ENCODE results near the gene QPCT.

The QPCT gene

DNA sequence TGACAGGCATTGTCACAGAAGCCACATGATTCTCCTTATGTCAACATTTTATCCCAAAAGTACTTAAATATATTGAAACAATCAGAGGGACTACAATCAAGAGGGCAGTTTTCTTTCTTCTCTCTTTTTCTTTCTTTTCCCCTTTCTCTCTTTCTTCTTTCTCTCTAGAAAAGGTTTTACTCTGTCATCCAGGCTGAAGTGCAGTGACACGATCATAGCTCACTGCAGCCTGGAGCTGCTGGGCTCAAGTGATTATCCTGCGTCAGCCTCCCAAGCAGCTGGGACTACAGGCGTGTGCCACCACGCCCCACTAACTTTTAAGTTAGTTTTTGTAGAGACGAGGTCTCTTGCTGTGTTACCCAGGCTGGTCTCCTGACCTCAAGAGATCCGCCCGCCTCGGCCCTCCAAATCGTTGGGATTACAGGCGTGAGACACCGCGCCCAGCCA, 18.8 kb upstream of the QPCT start:
- DNase-seq: no peak

DNA sequence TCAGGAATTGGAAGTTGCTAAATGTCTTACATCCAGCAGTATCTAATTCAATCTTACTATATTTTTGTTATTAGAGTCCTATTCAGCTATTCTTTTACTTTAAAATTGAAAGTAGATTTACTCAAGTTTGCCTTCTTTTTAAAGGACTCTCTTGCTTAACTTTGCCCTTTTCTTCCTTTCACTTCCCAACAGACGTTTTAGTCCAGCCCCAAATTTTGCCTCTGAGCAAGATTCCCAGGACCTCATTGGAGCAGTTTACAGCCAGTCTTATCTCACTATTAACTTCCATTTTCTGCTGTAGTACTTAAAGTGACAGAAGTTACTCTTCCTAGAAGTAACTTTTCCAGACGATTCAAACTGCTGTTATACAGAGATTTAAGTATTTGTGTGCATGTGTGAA, 18.1 kb upstream of the QPCT start:
- DNase-seq: no peak

DNA sequence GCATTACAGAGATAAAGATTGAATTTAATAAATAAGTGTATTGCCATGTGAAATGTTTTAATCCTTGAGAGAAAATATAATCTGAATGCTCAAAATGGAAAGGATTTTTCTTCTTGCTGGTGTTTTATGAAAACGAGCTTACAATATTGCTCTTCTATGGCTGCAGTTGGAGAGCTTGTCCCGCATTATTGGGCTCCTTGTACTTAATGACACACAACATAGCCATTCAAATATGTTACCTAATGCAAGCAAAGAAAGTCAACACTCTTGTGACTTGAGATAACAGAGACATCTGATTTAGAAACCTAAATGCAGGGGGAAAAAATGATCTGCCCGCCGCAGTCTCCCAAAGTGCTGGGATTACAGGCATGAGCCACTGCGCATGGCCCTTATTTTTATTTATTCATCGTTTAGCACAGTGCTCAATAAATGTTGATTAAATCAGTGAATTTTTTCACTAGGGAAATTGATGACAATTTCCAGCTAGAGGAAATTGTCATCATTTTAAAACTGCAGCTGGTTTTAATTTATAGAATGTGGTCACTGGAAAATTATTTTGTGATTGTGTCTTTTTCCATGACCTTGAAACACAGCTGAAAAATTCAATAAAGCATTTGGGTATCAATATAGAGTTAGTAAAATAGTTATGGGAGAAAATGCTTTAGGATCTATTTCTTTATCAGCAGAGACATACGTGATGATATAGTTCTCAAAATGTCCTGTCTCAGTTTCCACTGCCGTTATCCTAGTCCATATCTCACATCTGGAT, 17.4 kb upstream of the QPCT start:
- no peak for DNase-seq

DNA sequence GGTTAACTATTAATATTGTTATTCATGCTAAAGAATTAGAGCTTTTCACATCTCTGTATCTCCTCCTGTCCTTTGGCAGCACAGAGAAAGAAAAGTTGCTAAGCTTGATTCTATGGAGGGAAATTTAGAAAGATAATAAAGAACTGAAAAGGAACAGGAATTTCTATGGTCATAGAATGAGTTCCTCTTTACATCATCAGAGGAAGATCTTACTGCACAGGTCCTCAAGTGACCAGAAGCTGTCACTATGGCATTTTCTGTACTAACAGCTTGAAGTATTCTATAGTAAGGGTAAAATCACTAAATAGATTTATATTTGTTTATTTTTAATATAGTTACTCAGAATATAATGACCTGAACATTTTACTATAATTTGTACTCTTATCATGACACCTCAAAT, 13.7 kb upstream of the QPCT start:
- no peak for DNase-seq

DNA sequence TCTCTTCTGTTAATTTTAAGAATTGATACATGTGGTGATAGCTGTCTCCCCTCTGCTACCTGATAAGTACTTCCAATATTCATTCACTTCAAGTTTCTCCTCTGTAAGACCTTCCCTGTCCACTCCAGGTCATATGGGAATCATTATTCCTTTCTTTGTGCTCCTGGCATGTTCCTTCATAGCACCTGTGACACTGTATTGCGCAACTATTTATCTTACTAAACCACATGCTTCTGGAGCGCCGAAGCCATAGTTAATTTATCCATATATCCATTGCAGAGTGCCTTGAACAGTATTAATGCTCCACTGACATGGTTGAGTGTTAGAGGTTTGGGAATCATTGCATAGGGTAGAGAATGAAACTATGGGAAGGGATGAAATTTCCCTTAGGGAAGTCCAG, 11.9 kb upstream of the QPCT start:
- no peak for DNase-seq

DNA sequence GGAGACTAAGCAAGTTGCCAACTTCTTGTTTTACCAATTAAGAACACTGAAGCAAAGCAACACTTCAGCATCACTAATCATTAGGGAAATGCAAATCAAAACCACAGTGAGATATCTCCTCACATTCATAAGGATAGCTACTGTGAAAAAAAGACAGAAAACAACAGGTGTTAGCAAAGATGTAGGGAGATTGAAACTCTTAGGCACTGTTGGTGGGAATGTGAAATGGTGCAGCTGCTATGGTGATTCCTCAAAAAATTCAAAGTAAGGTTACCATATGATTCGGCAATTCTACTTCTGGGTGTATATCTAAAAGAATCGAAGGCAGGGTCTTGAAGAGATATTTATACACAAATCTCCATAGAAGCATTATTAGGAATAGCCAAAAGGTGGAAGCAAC, 11.2 kb upstream of the QPCT start:
- DNase-seq: no peak

DNA sequence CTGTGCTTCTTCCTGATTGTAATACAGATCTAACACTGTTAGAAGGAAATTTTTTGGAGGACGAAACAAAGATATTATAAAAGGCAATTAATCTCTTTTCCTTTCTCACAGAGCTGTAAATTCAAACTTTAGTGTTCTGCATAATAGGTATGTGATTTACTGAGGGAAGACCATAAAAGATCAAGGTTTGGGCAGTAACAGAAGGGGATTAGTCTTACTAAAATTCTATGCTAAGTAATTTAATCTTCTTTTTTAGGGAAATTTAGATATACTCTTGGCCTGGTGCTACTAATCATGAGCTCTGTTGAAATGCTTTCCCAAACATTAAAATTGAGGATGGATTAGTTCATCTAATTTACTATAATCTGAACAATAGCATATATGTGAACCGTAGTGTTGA, 8.8 kb upstream of the QPCT start:
- no peak for DNase-seq

DNA sequence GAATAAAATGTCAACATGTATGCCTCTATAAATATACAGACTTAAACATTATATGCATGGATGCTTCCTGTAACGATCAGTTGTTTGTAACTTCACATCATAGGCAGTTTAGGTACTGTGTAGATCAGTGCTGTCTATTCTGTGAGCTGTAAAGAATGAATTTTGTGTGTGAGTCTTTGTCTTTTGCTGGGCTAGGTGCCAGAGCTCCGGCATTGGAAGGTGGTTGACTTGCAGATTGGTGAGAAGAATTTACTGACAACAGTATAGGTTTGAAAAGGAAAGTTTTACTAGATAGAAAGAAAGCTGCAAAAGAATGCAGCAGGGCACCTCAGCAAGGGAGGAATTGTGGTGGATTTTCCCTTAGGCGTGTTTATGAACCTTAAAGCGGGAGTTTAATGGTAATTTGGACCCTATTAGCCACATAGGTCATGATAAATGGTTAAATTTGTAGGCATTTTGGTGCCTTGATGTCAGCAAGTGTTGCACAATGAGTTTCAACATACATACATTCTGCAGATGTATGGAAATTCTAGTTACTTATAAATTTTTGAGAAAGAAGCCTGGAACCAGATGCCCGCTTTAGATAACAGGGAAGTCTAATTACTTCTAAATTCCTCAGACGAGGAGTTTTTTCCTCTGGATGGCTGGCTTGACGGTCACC, 6.7 kb upstream of the QPCT start:
- DNase-seq: no peak

DNA sequence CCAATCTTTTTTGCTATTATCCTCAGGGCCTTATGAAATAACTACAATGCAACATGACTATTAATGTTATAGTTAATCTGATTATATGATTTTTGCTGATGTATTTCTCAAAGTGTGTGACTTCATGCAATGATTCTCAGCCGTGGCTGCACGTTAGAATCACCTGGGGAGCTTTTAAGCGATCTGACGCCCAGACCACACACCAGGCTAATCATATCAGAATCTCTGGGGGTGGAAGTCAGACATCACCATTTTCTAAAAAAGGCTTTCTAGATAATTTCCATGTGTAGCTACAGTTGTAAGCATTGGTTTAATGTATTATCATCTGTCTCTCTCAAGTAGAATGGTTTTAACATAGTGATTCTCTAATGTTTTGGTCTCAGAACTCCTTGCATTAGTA, 5.5 kb upstream of the QPCT start:
- DNase-seq: no peak

DNA sequence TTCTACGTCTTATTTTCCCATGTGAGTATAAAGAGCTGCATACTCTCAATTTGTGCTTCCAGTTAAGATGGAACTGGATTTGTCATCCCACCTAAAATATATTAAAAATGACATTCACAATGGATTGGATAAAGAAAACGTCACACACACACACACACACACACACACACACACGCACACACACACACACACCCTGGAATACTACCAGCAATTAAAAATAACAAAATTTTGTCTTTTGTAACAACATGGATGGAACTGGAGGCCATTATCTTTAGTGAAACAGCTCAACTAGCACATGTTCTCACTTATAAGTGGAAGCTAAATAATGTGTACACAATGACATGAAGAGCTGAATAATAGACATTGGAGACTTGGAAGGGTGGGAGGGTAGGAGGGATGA, 3.8 kb upstream of the QPCT start:
- DNase-seq: no peak

DNA sequence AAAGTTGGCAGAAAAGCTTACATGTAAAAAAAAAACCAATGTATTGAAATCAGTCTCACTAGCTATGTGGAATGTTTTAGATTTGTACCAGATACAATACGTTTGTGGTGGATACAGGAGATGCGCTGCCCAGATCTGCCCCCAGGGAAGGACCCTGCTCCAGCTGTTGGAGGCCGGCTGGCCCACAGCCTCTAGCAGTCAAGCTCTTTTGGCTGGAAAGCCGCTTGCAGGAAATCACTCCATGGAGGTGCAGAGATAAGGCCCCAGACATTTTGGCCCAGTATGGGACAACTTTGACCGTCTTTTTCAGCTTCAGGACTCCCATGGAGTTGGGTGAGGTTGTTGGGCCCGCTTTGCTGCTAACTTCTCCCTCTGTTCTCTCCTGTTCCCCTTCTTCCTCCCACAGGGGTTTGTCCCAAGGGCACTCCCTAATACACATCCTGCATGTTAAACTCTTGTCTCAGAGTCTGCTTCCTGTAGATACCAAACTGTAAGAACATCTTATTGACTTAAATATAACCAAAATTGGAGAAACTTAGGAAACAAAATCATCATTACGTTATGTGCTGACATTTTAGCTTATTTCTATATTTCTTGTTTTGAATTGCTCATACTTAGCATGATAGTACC, 1.7 kb upstream of the QPCT start:
- DNase-seq: no peak

DNA sequence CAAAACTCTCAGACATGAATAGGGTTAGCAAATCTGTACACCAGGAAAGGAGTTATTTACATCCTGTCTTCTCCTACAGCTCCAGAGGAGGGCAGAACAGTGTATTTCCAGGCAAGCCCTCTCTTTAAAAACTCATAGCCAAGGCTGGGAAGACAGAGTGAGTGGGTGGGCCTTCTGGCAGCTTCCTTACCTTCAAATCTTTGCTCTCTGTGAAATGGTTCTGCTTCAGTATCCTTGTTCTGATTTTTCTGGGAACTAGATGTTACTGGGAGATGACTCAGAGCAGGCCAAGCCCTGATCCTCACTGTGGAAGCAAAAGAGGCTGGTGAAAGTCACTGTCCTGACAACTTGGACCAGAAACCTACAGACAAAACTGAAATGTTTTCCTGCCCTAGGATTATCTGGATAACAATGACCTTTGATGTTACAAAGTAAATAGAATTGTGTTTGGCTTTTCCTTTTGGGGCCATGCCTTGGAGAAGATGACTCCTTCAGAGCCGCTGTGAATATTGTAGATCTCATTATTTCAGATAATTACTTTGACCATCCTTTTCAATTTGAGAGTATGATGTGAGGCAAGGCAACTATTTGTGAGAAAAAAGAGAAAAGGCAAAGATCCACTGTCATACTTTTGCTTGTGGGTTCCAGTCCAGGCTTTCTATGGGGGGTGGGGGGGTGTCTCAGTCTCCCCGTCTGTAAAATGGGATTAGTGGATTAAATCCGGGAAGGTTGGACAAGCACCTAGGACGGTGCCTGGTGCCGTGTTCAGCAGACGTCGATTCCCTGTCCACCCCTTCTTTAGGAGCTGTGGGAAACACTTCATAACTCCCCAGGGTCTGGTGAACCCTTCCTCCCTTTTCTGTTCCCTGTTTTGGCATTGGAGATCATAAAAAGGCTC, 644 bp upstream of the QPCT start:
- no peak for DNase-seq

DNA sequence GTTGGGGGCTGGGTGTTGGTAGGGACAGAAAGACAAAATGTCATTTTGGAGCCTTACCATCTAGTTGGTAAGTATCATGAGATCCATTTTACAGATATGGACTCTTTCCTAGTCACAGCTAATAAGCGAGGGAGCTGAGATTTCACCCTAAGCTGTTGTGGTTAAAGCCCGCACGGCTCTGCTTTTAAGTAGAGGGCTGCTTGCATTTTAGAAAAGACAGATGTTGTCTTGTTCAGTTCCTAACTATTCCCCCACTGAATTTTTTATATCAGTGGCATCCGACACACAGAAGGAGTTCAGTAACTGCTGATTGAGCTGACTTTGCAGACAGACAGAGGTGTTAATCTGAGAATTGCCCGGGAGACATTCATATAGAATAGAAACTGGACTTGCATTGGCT, 3.7 kb downstream of the QPCT start:
- no peak for DNase-seq

DNA sequence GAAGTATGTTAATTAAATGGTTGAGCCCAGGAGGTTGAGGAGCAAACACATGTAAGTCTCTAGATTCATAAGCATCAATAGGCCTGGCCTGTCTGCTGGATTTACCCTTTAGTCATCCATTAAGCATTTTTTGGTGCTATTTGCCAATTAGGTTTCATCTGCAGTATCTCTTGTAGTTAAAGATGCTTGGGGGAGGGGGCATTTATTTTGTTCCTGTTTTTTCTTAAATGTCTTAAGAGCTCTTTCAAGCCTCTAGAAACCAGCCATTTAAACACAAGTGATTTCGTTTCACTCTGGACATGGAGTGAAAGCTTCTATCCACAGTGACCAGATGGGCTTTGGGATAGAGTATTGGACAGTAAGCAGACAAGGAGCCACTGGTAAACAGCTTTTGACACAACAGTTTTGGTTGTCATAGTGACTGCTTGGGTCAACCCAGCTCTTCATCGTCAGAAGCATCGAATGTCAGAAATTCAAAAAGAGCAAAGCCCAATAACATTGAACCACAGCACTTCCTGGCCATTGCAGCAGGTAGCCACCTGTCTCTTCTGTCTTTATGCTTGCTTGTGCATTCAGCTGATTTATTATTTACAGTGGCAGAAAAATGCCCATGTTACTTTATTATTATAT, 4.9 kb downstream of the QPCT start:
- no peak for DNase-seq

DNA sequence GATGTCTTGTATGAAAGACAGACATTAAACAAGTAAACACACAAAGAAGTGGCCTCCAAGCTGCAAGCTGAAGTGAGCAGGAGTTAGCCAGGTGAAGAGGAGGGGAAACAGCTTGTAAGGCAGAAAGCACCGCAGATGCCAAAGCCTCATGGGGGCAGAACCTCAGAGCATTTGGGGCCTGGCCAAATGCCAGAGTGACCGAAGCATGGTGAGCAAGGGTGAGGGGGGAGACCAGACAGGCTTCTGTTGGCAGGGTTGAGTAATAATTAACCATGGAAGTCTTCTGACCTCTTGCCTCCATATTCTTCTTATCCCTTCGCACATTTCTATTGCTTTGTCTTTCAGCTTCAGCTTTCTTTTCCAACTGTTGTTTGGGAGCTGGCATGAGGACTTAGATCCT, 5.6 kb downstream of the QPCT start:
- DNase-seq: no peak

DNA sequence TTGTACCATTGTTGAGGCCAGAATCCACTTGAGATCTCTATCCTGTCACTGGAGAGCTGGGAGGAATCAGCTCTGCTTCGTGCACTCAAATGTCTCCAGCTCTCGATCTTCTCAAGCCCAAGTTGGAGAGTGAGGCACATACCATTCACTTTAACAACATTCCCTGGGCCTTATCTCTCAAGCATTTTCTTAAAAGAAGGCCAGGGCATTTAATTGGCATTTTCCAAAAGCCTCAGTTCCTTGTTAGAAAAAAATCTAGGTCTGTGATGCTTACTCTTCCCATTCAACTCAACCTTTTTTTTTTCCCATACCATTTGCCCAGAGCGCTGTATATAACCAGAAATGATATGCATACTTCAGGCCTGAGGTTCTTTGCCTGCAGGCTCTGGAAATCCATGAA, 10.1 kb downstream of the QPCT start:
- no peak for DNase-seq

DNA sequence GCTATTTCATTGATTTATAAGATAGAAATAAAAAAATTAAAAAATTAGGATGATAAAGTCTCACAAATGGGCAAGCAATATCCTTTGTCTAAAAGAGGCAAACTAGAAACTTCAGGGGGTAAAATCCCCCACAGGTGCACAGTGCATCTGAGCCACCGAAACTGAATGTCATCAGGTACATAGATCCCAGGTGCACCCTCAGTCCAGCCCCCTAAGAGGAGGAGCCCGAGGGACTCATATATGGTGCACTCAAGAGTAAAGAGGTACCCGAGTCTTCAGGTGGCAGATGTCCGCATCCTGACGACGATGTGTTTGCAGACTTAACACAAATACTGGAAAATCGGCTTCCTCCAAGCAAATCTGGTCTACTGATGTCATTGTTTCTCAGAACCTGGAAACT, 11.3 kb downstream of the QPCT start:
- no peak for DNase-seq

DNA sequence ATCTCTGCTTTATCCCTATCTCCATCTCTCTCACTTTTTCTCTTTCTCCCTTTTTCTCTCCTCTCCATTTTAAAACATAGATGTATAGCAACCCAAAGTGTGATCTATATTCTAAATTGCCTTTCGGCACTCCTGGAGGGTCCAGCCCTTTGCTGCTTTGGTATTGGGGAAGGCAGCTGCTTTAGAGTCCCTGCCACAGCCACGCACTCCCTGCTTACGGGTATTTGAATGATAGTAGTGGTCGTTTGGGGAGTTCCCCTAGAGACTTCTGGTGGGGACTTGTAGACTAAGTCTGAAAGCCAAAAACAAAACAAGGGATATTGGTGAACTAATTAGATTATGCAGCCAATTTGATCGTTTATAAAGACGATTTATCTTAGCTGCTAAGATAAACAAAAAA, 11.9 kb downstream of the QPCT start:
- DNase-seq: no peak

DNA sequence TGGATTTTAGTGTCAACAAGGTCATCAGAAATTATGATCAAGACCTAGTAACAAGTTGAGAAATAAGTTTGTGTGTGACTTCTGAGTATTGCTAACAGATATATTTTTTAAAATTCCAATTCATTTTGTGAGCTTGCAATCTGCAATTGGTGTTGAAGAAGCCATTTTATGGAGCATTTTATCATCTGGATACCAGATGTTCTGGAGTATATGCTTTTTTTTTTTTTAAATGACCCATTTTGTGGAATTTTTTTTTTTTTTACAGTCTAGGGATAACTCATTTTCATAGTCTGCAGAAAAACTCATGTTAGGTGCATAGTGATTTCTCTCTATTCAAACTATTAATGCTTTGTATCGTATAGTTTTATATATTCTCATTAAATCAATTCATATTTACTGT, 12.6 kb downstream of the QPCT start:
- no peak for DNase-seq

DNA sequence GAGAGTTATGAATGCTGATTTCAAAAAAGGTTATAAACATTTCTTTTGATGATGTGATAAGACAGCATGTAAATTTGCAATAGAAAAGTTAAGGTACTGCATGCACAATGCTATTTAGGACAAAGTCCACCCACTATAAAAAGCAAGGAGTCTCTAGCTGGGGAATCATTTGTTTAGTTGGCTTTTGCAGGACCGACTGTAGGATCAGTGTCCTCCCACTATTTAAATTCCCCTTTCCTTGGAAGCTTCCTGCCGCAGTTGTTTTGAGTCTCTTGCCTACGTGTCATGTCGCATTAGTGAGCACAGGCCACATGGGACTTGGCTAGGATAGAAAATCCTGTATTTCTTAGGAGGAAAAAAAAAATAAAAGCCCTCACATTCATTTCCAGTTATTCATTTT, 13.1 kb downstream of the QPCT start:
- no peak for DNase-seq

DNA sequence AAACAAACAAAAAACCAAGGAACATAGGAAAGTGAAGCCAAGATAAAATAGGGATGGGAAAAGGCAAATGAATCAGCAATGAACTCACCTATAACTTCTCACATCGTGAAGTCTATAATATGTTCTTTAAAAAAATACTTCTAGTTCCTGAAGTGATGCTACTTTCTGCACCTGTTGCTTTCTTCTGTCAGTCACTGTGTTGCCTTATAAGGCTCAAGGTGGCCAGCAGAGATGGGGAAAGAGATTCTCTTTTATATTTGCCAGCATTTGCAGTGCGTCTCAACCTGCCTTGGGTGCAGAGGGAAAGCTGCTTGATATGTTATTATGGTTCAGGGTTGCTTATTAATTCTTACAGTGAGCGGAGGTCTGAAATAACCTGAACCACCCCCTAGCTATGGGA, 14.0 kb downstream of the QPCT start:
- DNase-seq: no peak

DNA sequence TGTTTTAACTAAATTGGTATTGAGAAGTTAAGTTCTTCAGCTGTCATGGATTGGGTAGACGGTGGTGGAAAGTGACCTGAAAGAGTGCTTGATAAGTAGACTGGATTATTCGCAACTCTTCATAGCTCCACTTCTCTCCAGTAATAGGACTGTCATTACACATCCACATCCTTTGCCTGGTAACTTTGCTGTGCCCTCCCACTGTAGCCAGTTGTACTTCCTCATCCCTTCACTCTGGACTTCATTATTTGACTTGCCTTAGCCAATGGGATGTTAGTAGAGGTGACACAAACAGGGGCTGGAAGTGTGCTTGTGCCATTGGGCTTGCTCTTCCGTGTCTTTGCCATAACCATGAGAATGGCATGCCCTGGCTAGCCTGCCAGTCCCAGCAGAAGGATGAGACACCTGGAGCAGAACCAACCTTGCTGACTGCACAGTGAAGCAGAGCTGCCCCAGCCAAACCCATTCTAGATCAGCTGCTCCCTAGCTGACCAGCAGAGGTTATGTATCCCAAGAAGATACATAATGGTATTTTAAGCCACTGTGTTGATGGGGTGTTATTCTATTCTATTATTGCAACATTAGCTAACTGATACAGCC, 16.9 kb downstream of the QPCT start:
- no peak for DNase-seq
